ENCODE measurements around the gene CCL23.
"Not testable (repeated sequence)": the region's sequence is repeated elsewhere in the genome, so short reads cannot be mapped to it uniquely, and the experiment has no call there.

Gene CCL23

DNA sequence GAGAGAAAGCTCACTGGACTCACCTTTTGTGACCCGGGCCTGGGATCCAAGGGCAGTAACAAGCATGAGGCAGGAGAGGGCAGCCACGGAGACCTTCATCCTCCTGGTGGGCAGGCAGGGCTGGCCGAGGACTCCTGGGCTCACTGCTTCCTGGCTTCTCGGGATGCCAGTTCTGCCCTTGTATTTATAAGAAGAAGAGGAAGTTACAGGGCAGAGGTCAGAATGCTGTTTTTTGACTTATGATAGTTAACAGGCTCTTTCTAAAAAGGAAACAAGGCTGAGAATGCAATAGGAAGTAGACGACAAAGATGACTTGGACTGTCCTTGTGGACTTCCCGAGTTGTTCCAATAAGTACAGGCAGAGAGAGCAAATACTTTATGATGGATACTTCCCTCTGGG, at the start of gene CCL23:
CCL23 (minus strand) TSS at position 174 of the 400 bp plus-strand sequence; CDS start at position 99, 75 bp downstream.
- no peak for DNase-seq (ENCODE audit: low read depth)

DNA sequence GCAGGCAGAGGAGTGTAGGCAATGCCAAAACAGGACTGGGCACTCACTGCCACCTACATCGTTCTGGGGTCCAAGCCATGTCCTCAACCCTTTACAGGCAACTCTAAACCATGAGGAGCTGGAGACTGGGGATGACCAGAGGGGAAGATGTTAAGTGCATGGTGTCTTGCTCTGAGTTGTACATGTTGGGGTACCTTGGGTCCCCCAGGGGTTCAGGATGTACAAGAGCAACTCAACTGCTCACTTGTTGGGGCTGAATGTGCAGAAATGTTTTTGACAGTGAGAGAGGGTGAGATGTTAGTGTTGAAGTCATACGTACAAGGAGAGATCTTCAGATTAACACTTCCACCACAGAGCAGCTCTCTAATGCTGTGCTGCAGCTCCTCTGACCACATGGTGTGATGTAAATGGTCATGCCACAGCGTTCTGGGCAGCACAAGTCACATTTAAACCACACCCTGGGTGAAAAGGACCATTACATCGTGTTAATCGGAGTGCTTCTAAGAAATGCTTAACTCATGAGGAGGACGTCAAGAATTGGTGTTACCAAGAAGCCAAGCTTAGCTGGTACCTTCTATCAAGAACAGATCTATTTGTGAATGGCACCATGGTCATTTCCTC, 48.7 kb upstream of the CCL23 start:
- no peak for DNase-seq (ENCODE audit: low read depth)

GRCh38 chr17:36063786-36064541, 46.2 kb upstream of the CCL23 start, which contains the start of gene CCL18:
TSS of gene CCL18 (plus strand) at chr17:36064272. CDS start at chr17:36064343, 71 bp downstream.
- DNase-seq (ENCODE audit: low read depth) = no peak

DNA sequence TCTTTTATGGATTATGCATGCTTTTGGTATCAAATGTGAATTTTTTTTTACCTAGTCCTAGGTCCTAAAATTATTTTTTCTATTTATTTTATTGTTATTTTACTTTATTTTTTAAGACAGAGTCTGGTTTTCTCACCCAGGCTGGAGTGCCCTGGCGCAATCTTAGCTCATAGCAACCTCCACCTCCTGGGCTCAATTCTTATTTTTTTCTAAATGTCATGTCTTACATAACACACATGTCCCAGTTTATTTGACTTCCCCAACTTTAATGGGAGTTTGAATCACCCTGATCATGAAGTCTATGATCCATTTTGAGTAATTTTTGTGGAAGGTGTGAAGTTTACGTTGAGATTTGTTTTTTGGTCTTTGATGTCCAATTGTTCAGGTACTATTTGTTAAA, 43.0 kb upstream of the CCL23 start:
- DNase-seq (ENCODE audit: low read depth) = no peak

DNA sequence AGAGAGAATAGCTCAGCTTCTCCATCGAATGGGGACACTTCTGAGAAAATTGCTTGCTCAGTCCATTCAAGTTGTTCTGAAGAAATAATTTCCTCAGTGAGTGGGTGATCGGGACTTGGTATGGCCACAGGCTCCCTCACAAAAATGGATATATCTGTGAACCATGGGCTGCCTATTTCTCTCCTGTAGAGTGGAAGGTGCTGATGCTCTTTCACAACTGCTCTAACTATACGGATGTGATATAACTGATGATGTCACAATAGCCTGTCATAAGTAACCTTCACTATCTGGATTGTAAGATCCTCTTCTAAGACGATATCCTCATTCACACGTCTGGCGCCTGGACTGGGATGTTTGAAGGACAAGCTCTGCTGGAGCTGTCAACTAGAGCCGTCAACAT, 41.6 kb upstream of the CCL23 start:
- DNase-seq (ENCODE audit: low read depth) = no peak

DNA sequence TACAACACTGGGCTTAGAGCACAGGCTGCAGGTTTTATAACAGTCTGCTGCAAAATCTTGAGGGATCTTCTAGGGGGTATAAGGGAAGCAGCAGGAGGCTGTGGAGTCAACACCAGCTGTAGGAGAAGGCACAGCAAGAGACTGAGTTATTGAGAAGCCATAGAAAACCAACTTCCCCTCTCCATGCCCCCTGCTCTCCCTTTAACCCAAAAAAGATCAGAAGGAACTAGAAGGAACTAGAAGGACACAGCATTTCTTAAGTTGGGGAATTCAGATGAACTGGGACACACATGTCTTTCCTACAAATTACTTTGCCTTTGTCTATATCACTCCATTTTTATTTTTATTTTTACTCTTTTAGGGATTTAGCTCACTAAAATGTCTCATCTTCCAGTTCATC, 40.1 kb upstream of the CCL23 start:
- no peak for DNase-seq (ENCODE audit: low read depth)

- no peak for DNase-seq (ENCODE audit: low read depth)
Observed at GRCh38 chr17:36055921-36056520, 38.2 kb upstream of the CCL23 start.

GRCh38 chr17:36055171-36055570, 37.4 kb upstream of the CCL23 start:
- DNase-seq (ENCODE audit: low read depth) = no peak

DNA sequence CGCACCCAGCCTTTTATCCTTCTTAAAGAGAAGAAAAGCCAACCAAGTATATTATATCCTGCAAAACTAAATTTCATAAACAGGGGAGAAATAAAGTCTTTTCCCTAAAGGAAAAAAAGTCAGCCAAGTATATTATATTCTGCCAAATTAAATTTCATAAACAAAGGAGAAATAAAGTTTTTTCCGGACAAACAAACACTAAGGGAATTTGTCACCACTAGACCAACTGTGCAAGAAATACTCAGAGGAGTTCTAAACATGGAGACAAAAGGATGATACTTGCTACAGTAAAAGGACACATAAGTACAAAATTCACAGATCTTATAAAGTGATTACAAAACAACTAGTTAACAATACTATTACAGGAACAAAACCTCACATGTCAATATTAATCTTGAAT, 31.9 kb upstream of the CCL23 start:
- no peak for DNase-seq (ENCODE audit: low read depth)

DNA sequence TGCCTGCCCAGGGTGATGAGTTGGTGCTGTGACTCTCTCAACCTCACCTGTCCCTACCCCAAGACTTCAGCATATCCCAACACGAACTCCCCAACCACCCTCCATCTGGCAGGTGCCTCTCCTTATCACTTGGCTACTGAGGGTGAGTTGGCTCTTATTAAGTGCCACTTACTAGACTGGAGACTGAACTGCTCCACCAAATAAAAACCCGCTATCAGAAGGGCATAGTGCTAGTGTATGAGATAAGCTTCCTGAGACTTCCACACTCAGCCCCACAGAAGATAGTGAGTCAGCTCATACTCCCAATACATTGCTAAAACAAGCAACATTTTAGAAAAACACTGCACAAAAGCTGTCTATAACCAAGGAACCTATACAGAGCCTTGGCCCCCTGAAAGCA, 30.3 kb upstream of the CCL23 start:
- no peak for DNase-seq (ENCODE audit: low read depth)

DNA sequence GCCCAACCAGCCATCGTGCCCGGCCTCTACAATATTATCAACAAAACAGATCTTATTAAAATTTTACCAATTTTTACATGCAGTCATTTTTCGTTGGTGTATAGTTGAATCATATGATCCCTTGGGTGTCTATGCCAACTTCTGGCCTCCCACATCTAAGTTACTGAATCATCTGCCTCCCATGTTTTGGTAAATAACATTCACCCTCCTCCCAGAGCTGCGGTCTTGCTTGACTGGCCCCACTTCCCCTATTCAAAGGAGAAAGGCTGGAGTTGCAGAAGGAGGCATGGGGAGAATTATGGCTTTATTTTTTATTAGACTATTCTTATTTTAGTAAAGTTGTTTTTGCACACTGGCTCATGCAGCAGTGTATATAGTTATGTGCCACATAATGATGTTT, 18.5 kb upstream of the CCL23 start:
- no peak for DNase-seq (ENCODE audit: low read depth)

DNA sequence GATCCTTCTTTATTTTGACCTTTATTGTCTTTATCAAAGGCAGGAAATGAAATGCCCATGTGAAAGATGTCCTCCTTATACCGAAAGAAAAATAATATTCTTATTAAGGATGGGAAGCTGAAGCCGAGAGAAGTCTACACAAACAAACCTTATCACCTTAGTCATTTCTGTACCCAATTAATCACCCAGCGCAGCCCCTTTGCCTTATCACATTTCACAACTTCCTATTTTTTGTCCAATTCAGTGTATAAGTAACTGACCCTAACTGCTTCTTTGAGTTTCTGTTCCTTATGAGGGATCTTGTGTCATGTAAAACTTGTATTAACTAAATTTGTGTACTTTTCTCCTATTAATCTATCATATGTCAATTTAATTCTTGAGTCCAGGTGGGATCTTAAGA, 16.4 kb upstream of the CCL23 start:
- DNase-seq (ENCODE audit: low read depth) = no peak

DNA sequence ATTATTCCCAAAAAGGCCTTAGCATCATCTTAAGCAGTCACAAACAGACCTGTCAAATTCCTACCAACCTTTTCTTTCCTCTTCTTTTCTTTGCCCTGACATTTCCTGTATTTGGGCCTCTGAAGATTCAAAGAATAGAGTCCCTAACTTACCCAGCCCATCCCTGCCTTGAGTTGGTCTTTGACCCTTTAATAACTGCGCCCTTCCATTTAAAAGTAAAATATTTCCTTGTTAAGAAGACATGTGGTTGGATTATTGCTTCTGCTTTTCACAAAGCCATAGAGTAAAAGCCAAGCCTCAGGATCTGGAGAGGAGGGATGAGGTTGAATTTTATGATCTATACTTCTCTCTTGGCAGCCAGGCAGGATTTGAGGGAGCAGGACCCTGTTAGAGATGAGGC, 13.2 kb upstream of the CCL23 start:
- no peak for DNase-seq (ENCODE audit: low read depth)

DNA sequence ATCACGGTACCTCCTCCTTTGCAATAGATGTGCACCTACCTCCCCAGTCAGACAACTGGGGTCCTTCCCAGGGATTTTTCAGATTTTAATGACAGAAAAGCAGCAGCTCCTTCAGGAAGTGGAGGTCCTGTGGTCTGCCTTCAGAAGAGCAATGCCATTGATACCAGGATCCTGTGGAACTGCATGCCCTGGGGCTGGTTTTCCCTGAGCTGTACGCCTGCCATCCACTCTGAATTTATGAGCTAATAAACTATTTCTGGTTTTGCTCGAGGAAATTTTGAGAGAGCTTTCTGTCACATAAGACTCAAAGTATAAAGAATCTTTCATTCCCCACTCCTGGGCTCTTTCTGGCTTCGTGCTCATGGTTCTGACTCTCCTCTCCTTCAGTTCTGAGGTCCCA, 10.0 kb upstream of the CCL23 start:
- no peak for DNase-seq (ENCODE audit: low read depth)

- DNase-seq (ENCODE audit: low read depth) = no peak
Observed at GRCh38 chr17:36024106-36024869, 6.5 kb upstream of the CCL23 start.

DNA sequence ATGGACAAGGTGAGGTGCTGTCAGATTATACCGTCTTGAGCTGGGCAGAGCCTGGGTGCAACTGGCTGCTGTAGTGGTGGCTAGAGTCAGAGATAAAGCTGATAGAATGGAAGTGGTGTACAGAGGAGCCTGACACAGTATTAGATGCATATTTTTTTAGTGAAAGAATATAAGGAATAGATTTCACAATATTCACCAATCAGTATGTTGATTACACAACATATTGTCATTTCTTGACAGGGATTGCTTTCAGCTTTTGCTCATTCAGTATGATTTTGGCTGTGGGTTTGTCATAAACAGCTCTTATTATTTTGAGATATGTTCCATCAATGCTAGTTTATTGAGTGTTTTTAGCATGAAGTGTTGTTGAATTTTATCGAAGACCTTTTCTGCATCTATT, 1.7 kb upstream of the CCL23 start:
- DNase-seq (ENCODE audit: low read depth) = no peak

DNA sequence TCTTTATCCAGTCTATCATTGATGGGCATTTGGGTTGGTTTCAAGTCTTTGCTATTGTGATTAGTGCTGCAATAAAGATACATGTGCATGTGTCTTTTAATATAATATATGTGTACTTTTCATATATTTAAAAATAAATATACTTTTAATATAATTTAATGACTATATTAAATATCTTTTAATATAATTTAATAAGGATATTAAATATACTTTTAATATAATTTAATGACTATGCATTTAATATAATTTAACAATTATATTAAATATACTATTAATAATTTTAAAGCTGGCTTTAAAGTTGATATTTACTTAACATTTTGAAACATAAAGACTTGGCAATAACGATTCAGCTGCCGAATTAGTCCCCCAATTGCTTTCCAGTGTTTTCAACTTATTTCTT, 1.2 kb downstream of the CCL23 start:
- no peak for DNase-seq (ENCODE audit: low read depth)

DNA sequence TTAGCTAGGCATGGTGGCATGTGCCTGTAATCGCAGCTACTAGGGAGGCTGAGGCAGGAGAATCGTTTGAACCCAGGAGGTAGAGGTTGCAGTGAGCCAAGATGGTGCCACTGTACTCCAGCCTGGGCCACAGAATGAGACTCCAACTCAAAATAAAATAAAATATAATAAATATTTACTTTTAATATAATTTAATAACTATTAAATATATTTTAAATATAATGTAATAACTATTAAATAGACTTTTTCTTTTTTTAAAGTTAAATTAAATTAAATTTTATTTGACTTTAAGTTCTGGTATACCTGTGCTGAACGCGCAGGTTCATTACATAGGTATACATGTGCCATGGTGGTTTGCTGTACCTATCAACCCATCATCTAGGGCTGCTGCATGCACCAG, 1.9 kb downstream of the CCL23 start:
- DNase-seq (ENCODE audit: low read depth) = not testable (repeated sequence)

DNA sequence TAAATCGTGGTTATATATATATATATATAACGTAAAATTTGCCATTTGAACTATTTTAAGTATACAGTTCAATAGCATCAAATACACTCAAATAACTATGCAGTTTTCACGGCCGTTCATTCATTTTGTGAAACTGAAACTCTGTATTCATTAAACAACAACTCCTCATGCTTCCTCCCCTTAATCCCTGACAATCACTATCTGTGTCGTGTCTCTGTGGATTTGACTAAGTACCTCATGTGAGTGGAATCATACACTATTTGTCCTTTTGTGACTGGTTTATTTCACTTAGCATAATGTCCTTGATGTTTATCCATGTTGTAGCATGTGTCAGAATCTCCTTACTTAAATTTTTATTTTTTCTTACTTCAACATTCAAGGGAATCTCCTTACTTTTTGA, 2.8 kb downstream of the CCL23 start:
- no peak for DNase-seq (ENCODE audit: low read depth)

DNA sequence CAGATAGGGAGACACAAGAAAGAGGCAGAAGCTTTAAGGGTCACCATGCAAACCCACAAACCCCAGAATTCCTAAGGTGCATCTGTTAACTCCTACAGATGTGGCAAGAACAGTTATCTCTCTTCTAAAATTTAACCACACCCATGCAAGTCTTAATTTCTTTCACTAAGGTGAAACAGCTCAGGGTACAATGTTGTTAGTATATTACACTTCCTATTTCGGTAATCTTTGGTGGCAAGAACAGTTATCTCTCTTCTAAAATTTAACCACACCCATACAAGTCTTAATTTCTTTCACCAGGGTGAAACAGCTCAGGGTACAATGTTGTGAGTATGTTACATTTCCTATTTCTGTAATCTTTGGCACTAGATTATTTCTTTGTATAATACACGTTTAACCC, 6.6 kb downstream of the CCL23 start:
- no peak for DNase-seq (ENCODE audit: low read depth)

- no peak for DNase-seq (ENCODE audit: low read depth)
Observed at GRCh38 chr17:36008998-36009665, 8.6 kb downstream of the CCL23 start.

DNA sequence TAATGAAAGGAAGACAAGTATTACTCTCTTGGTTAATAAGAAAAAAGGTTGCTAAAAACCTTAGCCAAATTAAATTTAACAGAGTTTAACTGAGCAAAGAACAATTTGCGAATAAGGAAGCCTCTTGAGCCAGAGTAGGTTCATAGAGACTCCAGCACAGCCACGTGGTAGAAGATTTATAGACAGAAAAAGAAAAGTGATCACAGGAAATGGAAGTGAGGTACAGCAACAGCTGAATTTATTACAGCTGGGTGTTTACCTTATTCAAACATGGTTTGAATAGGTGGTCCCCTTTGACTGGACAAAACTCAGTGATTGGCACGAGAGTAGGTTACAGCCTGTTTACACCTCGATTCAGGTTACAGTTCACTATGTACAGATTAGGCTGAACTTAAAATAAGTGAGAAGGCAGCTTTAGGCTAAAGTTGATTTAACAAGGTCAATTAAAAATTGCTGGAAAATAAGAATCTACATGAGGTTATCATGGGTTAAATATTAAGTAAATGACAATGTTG, 13.1 kb downstream of the CCL23 start:
- no peak for DNase-seq (ENCODE audit: low read depth)
